Liver (tissue), 9 donors: Measurements from ENCODE around the gene CPEB1. TPM values are rescaled to one million over a fixed set of nuclear protein-coding genes. Genes with fewer than 3 reads are reported as not detected.

ENCODE experiments used
- DNase-seq: peaks from one replicate; pipeline ENCODE4 v3.0.0-alpha.2; 2017; ENCODE audit warnings: low spot score
- H3K27ac ChIP-seq, 2 donors: one replicate each; pipeline ENCODE4 v1.7.0; 2013; ENCODE audit warnings: inconsistent platforms in 2 of 2, low read length in 2 of 2, control low read depth in 1 of 2, low read depth in 1 of 2, mild to moderate bottlenecking in 1 of 2
- H3K27me3 ChIP-seq, 4 donors: one replicate each; pipeline versions ENCODE4 v1.6.1 to v1.7.0; 2013; ENCODE audit warnings: low read length in 3 of 4, inconsistent platforms in 1 of 4, mild to moderate bottlenecking in 1 of 4, moderate library complexity in 1 of 4; ENCODE audit not compliant: control insufficient read depth in 4 of 4, insufficient read depth in 4 of 4
- H3K36me3 ChIP-seq, 4 donors: one replicate each; pipeline versions ENCODE4 v1.6.1 to v1.7.0; 2013; ENCODE audit warnings: low read length in 3 of 4, mild to moderate bottlenecking in 3 of 4, low read depth in 1 of 4, moderate library complexity in 1 of 4; ENCODE audit not compliant: control insufficient read depth in 4 of 4, insufficient read depth in 3 of 4
- H3K4me1 ChIP-seq, 4 donors: one replicate each; pipeline versions ENCODE4 v1.6.1 to v1.7.0; 2013; ENCODE audit warnings: low read length in 3 of 4, mild to moderate bottlenecking in 3 of 4, moderate library complexity in 1 of 4; ENCODE audit not compliant: control insufficient read depth in 4 of 4, insufficient read depth in 4 of 4
- H3K4me3 ChIP-seq, 3 donors: one replicate each; pipeline versions ENCODE4 v1.6.1 to v1.7.0; 2013; ENCODE audit warnings: low read length in 3 of 3, control low read depth in 1 of 3, low read depth in 1 of 3, mild to moderate bottlenecking in 1 of 3
- H3K9ac ChIP-seq, 2 donors: one replicate each; pipeline ENCODE4 v1.7.0; 2013; ENCODE audit warnings: low read length in 2 of 2, mild to moderate bottlenecking in 2 of 2, moderate library complexity in 2 of 2, control low read depth in 1 of 2, low read depth in 1 of 2
- H3K9me3 ChIP-seq, 4 donors: one replicate each; pipeline versions ENCODE4 v1.6.1 to v1.7.0; 2013; ENCODE audit warnings: low read length in 3 of 4; ENCODE audit not compliant: control insufficient read depth in 4 of 4
- ATF3 ChIP-seq: IDR thresholded peaks from 2 replicates; pipeline ENCODE4 v1.6.1; 2016; ENCODE audit warnings: antibody characterized with exemption
- CTCF ChIP-seq: fragments of 150-350 bp; IDR thresholded peaks from 2 replicates; pipeline ENCODE4 v1.5.1; 2017; ENCODE audit warnings: improper control_type of control experiment, low read depth, low read length; ENCODE audit not compliant: missing input control
- EGR1 ChIP-seq, 2 donors: IDR thresholded peaks; 2 replicates each; pipeline ENCODE4 v1.6.1; 2016 to 2018; ENCODE audit warnings: antibody characterized with exemption in 2 of 2, low read depth in 2 of 2
- FOXA1 ChIP-seq: IDR thresholded peaks from 2 replicates; pipeline ENCODE4 v1.6.1; 2016; ENCODE audit warnings: antibody characterized with exemption
- FOXA2 ChIP-seq: IDR thresholded peaks from 2 replicates; pipeline ENCODE4 v1.6.1; 2016; ENCODE audit warnings: antibody characterized with exemption
- GABPA ChIP-seq, 2 donors: IDR thresholded peaks in 1 of 2; conservative IDR thresholded peaks in 1 of 2; 2 replicates each; pipeline ENCODE4 v1.6.1; 2016; ENCODE audit warnings: antibody characterized with exemption in 2 of 2, mild to moderate bottlenecking in 1 of 2, moderate library complexity in 1 of 2
- HNF4A ChIP-seq, 2 donors: conservative IDR thresholded peaks; 2 replicates each; pipeline ENCODE4 v1.6.1; 2016; ENCODE audit warnings: antibody characterized with exemption in 2 of 2, mild to moderate bottlenecking in 2 of 2
- HNF4G ChIP-seq: IDR thresholded peaks from 2 replicates; pipeline ENCODE4 v1.6.1; 2016; ENCODE audit warnings: antibody characterized with exemption
- MAX ChIP-seq: IDR thresholded peaks from 2 replicates; pipeline ENCODE4 v1.6.1; 2016; ENCODE audit warnings: antibody characterized with exemption
- NR2F2 ChIP-seq: IDR thresholded peaks from 2 replicates; pipeline ENCODE4 v1.6.1; 2016; ENCODE audit warnings: antibody characterized with exemption
- RAD21 ChIP-seq, 2 donors: IDR thresholded peaks; 2 replicates each; pipeline ENCODE4 v1.6.1; 2016; ENCODE audit warnings: antibody characterized with exemption in 2 of 2, mild to moderate bottlenecking in 2 of 2
- REST ChIP-seq: IDR thresholded peaks from 2 replicates; pipeline ENCODE4 v1.6.1; 2016; ENCODE audit warnings: antibody characterized with exemption, mild to moderate bottlenecking
- RXRA ChIP-seq, 2 donors: IDR thresholded peaks; 2 replicates each; pipeline ENCODE4 v1.6.1; 2017 to 2018; ENCODE audit warnings: antibody characterized with exemption in 2 of 2, mild to moderate bottlenecking in 1 of 2
- YY1 ChIP-seq: IDR thresholded peaks from 2 replicates; pipeline ENCODE4 v1.6.1; 2016; ENCODE audit warnings: antibody characterized with exemption, mild to moderate bottlenecking
- ZBTB33 ChIP-seq: IDR thresholded peaks from 2 replicates; pipeline ENCODE4 v1.6.1; 2016; ENCODE audit warnings: antibody characterized with exemption
- WGBS: extraction: QIAGEN DNeasy Blood & Tissue Kit; methylation state at CpG from one replicate; pipeline ENCODE4 v1.1.7; 2013; 5-methylcytosine and 5-hydroxymethylcytosine counted together
- polyA plus RNA-seq, 2 donors: library from polyadenylated mRNA; stranded (reverse) in 1 of 2; unstranded in 1 of 2; fragments of 200-250 nt in 1 of 2; fragments of >200 nt in 1 of 2; fragmentation: Nextera tagmentation in 1 of 2; extraction: Ambion mirVana in 1 of 2; gene quantifications; one replicate each; pipeline versions ENCODE4 v1.2.1 to v1.2.3, GENCODE V29; 2013 to 2015
- total RNA-seq, 2 donors: library from RNA; depleted of rRNA; stranded (reverse); fragments of >200 nt; gene quantifications; one replicate each; pipeline ENCODE4 v1.2.3, GENCODE V29; 2014
- donor health status: healthy.
- donor health status: healthy.
- donor health status: healthy.
- donor health status: healthy.
- donor health status: healthy.

CPEB1 gene
- total and polyA plus RNA-seq, 4 donors: under 0.01 to 0.14 (median 0.05) TPM; not detected in 1

GRCh38 chr15:82647835-82648256 is 683 bp upstream of the CPEB1 start:
- no peaks in the 10 kb centered on the region for H3K36me3 ChIP-seq
- H3K9ac ChIP-seq: no peak overlapping the region
- H3K27me3 ChIP-seq: peaks cover 1 to 16% (median 8%) of the 10 kb centered on the region in 4 donors
- no peak overlapping the region for H3K27ac ChIP-seq
- H3K4me3 ChIP-seq: peak overlapping the region in 1 of 3 donors; percentile 55
- no peaks in the 10 kb centered on the region for H3K9me3 ChIP-seq
- no peak for DNase-seq
- TF ChIP-seq ATF3 (no peak), YY1 (no peak), CTCF (no peak), RAD21 (IDR thresholded peaks at IDR 0.05) (no peak), FOXA1 (no peak), GABPA (IDR thresholded peaks at IDR 0.05 in 1 of 2, conservative IDR thresholded peaks at IDR 0.05 in 1 of 2) (no peak), RXRA (IDR thresholded peaks at IDR 0.05) (no peak), HNF4A (conservative IDR thresholded peaks at IDR 0.05) (no peak), EGR1 (IDR thresholded peaks at IDR 0.05; ENCODE audit: low read depth in 2 of 2) (no peak), HNF4G (no peak), ZBTB33 (no peak), MAX (no peak), REST (no peak), NR2F2 (no peak), FOXA2 (no peak)
- WGBS: 3% methylated on average over 49 of the region's 49 CpGs
- H3K4me1 ChIP-seq: peaks cover 4 to 16% (median 10%) of the 10 kb centered on the region in 4 donors
